Stomach (tissue), 4 donors: ENCODE data around the gene MMP25.

Experiments
- CTCF ChIP-seq, 7 experiments: fragments of 450-650 bp in 4 of 7; fragments of 200-600 bp in 3 of 7; sonication (generic) in 3 of 7; IDR thresholded peaks; one replicate each; pipeline ENCODE4 v1.5.1; 2016 to 2019; ENCODE audit warnings: antibody characterized with exemption in 7 of 7, control low read depth in 2 of 7, mild to moderate bottlenecking in 1 of 7
- EP300 ChIP-seq: sonication (generic); formaldehyde crosslinking; IDR thresholded peaks from one replicate; pipeline ENCODE4 v1.6.1; 2017; ENCODE audit warnings: antibody characterized with exemption
- POLR2A ChIP-seq, 4 donors: fragments of 450-650 bp; IDR thresholded peaks; one replicate each; pipeline ENCODE4 v1.6.1; 2016; ENCODE audit warnings: antibody characterized with exemption in 4 of 4, control low read depth in 2 of 4, mild to moderate bottlenecking in 1 of 4, moderate library complexity in 1 of 4

GRCh38 chr16:3007957-3008689 is 38.2 kb upstream of the MMP25 start:
- TF ChIP-seq CTCF (IDR thresholded peaks at IDR 0.05) = no peak
- no peak for TF ChIP-seq POLR2A (IDR thresholded peaks at IDR 0.05)
- TF ChIP-seq EP300 = no peak
